OCI-LY1 (cell line): ENCODE results near the gene HDAC7.

ENCODE experiments used
- EZH2 ChIP-seq: fragments of 200-600 bp; sonication (generic), shearing (Covaris generic); IDR thresholded peaks from 2 replicates; pipeline ENCODE4 v1.8.0; 2017; ENCODE audit warnings: borderline replicate concordance, mixed run types, mild to moderate bottlenecking, antibody characterized with exemption, low read length, moderate library complexity, mixed read lengths
- TF ChIP-seq, protein P1 (sequence below): fragments of 200-600 bp; sonication (generic), shearing (Covaris generic); IDR thresholded peaks from 2 replicates; pipeline ENCODE4 v1.5.1; 2017; ENCODE audit warnings: mild to moderate bottlenecking, antibody characterized with exemption, low read length, moderate library complexity, mixed read lengths

GRCh38 chr12:47781479-47782371 is 38.0 kb downstream of the HDAC7 start:
- no peak for TF ChIP-seq EZH2
- TF ChIP-seq, protein P1, sequence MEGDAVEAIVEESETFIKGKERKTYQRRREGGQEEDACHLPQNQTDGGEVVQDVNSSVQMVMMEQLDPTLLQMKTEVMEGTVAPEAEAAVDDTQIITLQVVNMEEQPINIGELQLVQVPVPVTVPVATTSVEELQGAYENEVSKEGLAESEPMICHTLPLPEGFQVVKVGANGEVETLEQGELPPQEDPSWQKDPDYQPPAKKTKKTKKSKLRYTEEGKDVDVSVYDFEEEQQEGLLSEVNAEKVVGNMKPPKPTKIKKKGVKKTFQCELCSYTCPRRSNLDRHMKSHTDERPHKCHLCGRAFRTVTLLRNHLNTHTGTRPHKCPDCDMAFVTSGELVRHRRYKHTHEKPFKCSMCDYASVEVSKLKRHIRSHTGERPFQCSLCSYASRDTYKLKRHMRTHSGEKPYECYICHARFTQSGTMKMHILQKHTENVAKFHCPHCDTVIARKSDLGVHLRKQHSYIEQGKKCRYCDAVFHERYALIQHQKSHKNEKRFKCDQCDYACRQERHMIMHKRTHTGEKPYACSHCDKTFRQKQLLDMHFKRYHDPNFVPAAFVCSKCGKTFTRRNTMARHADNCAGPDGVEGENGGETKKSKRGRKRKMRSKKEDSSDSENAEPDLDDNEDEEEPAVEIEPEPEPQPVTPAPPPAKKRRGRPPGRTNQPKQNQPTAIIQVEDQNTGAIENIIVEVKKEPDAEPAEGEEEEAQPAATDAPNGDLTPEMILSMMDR, result no peak
